ENCODE measurements around the gene FLNA. TPM values are rescaled to one million over a fixed set of nuclear protein-coding genes. Genes with fewer than 3 reads are reported as not detected.

FLNA gene
- total RNA-seq, 2 donors from 2014 or later, result 124 to 773 TPM

GRCh38 chrX:154352466-154352865 lies 22.0 kb downstream of the FLNA start:
- H3K9me3 ChIP-seq, result no peaks in the 10 kb centered on the region
- H3K27me3 ChIP-seq, result no peaks in the 10 kb centered on the region
- no peak for DNase-seq
- no peak overlapping the region for H3K4me3 ChIP-seq
- no peaks in the 10 kb centered on the region for H3K36me3 ChIP-seq
- no peak for TF ChIP-seq CTCF (IDR thresholded peaks at IDR 0.05)
- intact Hi-C loops (cut with DNase I), result no loop called here
- peaks cover 8% of the 10 kb centered on the region for H3K4me1 ChIP-seq
- H3K27ac ChIP-seq, result no peak overlapping the region
- no peak overlapping the region for H3K9ac ChIP-seq (ENCODE audit: low read depth in 2 of 2, low read length in 2 of 2)

- H3K27ac ChIP-seq, result no peak overlapping the region
- intact Hi-C loops (cut with DNase I), result no loop called here
- H3K9ac ChIP-seq (ENCODE audit: low read depth in 2 of 2, low read length in 2 of 2), result no peak overlapping the region
- no peak for DNase-seq
- no peaks in the 10 kb centered on the region for H3K27me3 ChIP-seq
- H3K36me3 ChIP-seq, result no peaks in the 10 kb centered on the region
- H3K4me1 ChIP-seq, result peaks cover 8% of the 10 kb centered on the region
- TF ChIP-seq CTCF (IDR thresholded peaks at IDR 0.05), result no peak
- no peaks in the 10 kb centered on the region for H3K9me3 ChIP-seq
- H3K4me3 ChIP-seq, result no peak overlapping the region
Measured at GRCh38 chrX:154352012-154352401, 22.4 kb downstream of the FLNA start.

GRCh38 chrX:154351183-154352011 lies 23.0 kb downstream of the FLNA start:
- Histone ChIP-seq H3K36me3 (no peaks in the 10 kb centered on the region), H3K9me3 (no peaks in the 10 kb centered on the region), H3K27me3 (no peaks in the 10 kb centered on the region), H3K4me3 (no peak overlapping the region), H3K4me1 (peaks cover 8% of the 10 kb centered on the region), H3K27ac (no peak overlapping the region), H3K9ac (ENCODE audit: low read depth in 2 of 2, low read length in 2 of 2) (peak overlapping the region in 1 of 2 donors; percentile 35)
- no peak for DNase-seq
- intact Hi-C loops (cut with DNase I), result no loop called here
- no peak for TF ChIP-seq CTCF (IDR thresholded peaks at IDR 0.05)

GRCh38 chrX:154350429-154351182 lies 23.8 kb downstream of the FLNA start:
- H3K4me3 ChIP-seq, result no peak overlapping the region
- no peaks in the 10 kb centered on the region for H3K36me3 ChIP-seq
- TF ChIP-seq CTCF (IDR thresholded peaks at IDR 0.05), result no peak
- intact Hi-C loops (cut with DNase I), result no loop called here
- H3K9ac ChIP-seq (ENCODE audit: low read depth in 2 of 2, low read length in 2 of 2), result peak overlapping the region in 1 of 2 donors; percentile 35
- peaks cover 8% of the 10 kb centered on the region for H3K4me1 ChIP-seq
- no peak overlapping the region for H3K27ac ChIP-seq
- DNase-seq, result no peak
- no peaks in the 10 kb centered on the region for H3K27me3 ChIP-seq
- no peaks in the 10 kb centered on the region for H3K9me3 ChIP-seq

- Histone ChIP-seq H3K27ac (no peak overlapping the region), H3K9ac (ENCODE audit: low read depth in 2 of 2, low read length in 2 of 2) (no peak overlapping the region), H3K9me3 (no peaks in the 10 kb centered on the region), H3K4me1 (peaks cover 8% of the 10 kb centered on the region), H3K36me3 (no peaks in the 10 kb centered on the region), H3K4me3 (no peak overlapping the region), H3K27me3 (no peaks in the 10 kb centered on the region)
- TF ChIP-seq CTCF (IDR thresholded peaks at IDR 0.05), result no peak
- intact Hi-C loops (cut with DNase I), result no loop called here
- no peak for DNase-seq
Measured at GRCh38 chrX:154349979-154350378, 24.5 kb downstream of the FLNA start.
